ENCODE results near the gene LDLRAP1.

The LDLRAP1 gene

GRCh38 chr1:25610822-25611630 lies 67.6 kb downstream of the LDLRAP1 start:
- TF ChIP-seq CTCF (IDR thresholded peaks at IDR 0.05; ENCODE audit: low read depth, low read length) = peak; percentile 38
- peak overlapping the region; percentile 4; the same call in 1 of the 2 replicates for H3K4me3 ChIP-seq (ENCODE audit: low read depth, low read length)
- H3K9me3 ChIP-seq = no peaks in the 10 kb centered on the region
- H3K4me1 ChIP-seq = no peaks in the 10 kb centered on the region; the same call in 1 of the 2 replicates
- H3K27me3 ChIP-seq = no peaks in the 10 kb centered on the region
- DNase-seq = peak; percentile 10
- no peaks in the 10 kb centered on the region for H3K36me3 ChIP-seq

GRCh38 chr1:25611843-25612242 lies 68.4 kb downstream of the LDLRAP1 start:
- Histone ChIP-seq H3K4me1 (no peaks in the 10 kb centered on the region; the same call in 1 of the 2 replicates), H3K36me3 (no peaks in the 10 kb centered on the region), H3K27me3 (no peaks in the 10 kb centered on the region), H3K9me3 (no peaks in the 10 kb centered on the region), H3K4me3 (ENCODE audit: low read depth, low read length) (no peak overlapping the region)
- no peak for DNase-seq
- TF ChIP-seq CTCF (IDR thresholded peaks at IDR 0.05; ENCODE audit: low read depth, low read length) = no peak

GRCh38 chr1:25612421-25612820 lies 69.0 kb downstream of the LDLRAP1 start:
- DNase-seq = no peak
- Histone ChIP-seq H3K36me3 (no peaks in the 10 kb centered on the region), H3K27me3 (no peaks in the 10 kb centered on the region), H3K4me3 (ENCODE audit: low read depth, low read length) (no peak overlapping the region), H3K4me1 (no peaks in the 10 kb centered on the region; the same call in 1 of the 2 replicates), H3K9me3 (no peaks in the 10 kb centered on the region)
- TF ChIP-seq CTCF (IDR thresholded peaks at IDR 0.05; ENCODE audit: low read depth, low read length) = no peak

GRCh38 chr1:25613091-25613490 lies 69.7 kb downstream of the LDLRAP1 start:
- no peaks in the 10 kb centered on the region for H3K9me3 ChIP-seq
- no peaks in the 10 kb centered on the region for H3K36me3 ChIP-seq
- no peak for TF ChIP-seq CTCF (IDR thresholded peaks at IDR 0.05; ENCODE audit: low read depth, low read length)
- H3K27me3 ChIP-seq = no peaks in the 10 kb centered on the region
- no peaks in the 10 kb centered on the region; the same call in 1 of the 2 replicates for H3K4me1 ChIP-seq
- no peak for DNase-seq
- no peak overlapping the region for H3K4me3 ChIP-seq (ENCODE audit: low read depth, low read length)

- no peaks in the 10 kb centered on the region for H3K27me3 ChIP-seq
- no peaks in the 10 kb centered on the region; the same call in none of the 2 replicates for H3K4me1 ChIP-seq
- H3K9me3 ChIP-seq = no peaks in the 10 kb centered on the region
- no peak for TF ChIP-seq CTCF (IDR thresholded peaks at IDR 0.05; ENCODE audit: low read depth, low read length)
- no peaks in the 10 kb centered on the region for H3K36me3 ChIP-seq
- H3K4me3 ChIP-seq (ENCODE audit: low read depth, low read length) = no peak overlapping the region
- no peak for DNase-seq
These were observed 71.2 kb downstream of the LDLRAP1 start for GRCh38 chr1:25614501-25615171.

- no peaks in the 10 kb centered on the region for H3K9me3 ChIP-seq
- DNase-seq = no peak
- TF ChIP-seq CTCF (IDR thresholded peaks at IDR 0.05; ENCODE audit: low read depth, low read length) = no peak
- no peaks in the 10 kb centered on the region for H3K27me3 ChIP-seq
- H3K4me3 ChIP-seq (ENCODE audit: low read depth, low read length) = no peak overlapping the region
- no peaks in the 10 kb centered on the region for H3K36me3 ChIP-seq
- no peaks in the 10 kb centered on the region; the same call in none of the 2 replicates for H3K4me1 ChIP-seq
These were observed 71.8 kb downstream of the LDLRAP1 start for GRCh38 chr1:25615172-25615541.
